Endothelial cell of umbilical vein (primary cell): ENCODE data around the gene NOTCH1. TPM values are rescaled to one million over a fixed set of nuclear protein-coding genes. Genes with fewer than 3 reads are reported as not detected.

Source experiments
- BruUV-seq: library from RNA; stranded (reverse); fragments of 400-500 nt; replicated peaks from 2 replicates; lab custom pipeline; 2021; lab: Mats Ljungman, UMichigan
- CTCF ChIA-PET: fragments of 300-600, 350-600 bp; sonication (Branson Sonifier 250); formaldehyde crosslinking; loops from one replicate; lab custom pipeline; 2021; ENCODE audit warnings: antibody characterized with exemption, inconsistent platforms; lab: Charles Lee
- POLR2A ChIA-PET: fragments of 300-600, 350-600 bp; sonication (Branson Sonifier 250); formaldehyde crosslinking; loops from one replicate; lab custom pipeline; 2021; ENCODE audit warnings: antibody characterized with exemption, inconsistent platforms; lab: Charles Lee
- DNase-seq: peaks from one replicate; pipeline ENCODE4 v3.0.0-alpha.2; 2011; ENCODE audit warnings: low read depth, low spot score
- FAIRE-seq: peaks from 2 replicates; lab custom pipeline; 2011; peaks lifted over from hg19 to GRCh38; lab: Jason Lieb, UNC
- H2AFZ ChIP-seq: 2 replicates; pipeline ENCODE4 v1.6.0; 2012; ENCODE audit warnings: low read depth, low read length, control low read depth, inconsistent platforms
- H3K27ac ChIP-seq: 2 replicates; pipeline ENCODE4 v1.5.1; 2011; ENCODE audit warnings: low read depth, mild to moderate bottlenecking, control low read depth, low read length, moderate library complexity; ENCODE audit not compliant: insufficient read depth
- H3K27me3 ChIP-seq, 2 experiments: 2 replicates each; pipeline versions ENCODE4 v1.6.0 to v1.6.1; 2011; ENCODE audit warnings: low read length in 2 of 2, mixed read lengths in 1 of 2; ENCODE audit not compliant: control insufficient read depth in 2 of 2, insufficient read depth in 2 of 2
- H3K36me3 ChIP-seq, 2 experiments: 2 replicates in 1 of 2; 3 replicates in 1 of 2; pipeline ENCODE4 v1.5.1; 2011; ENCODE audit warnings: low read length in 2 of 2, mild to moderate bottlenecking in 1 of 2, moderate library complexity in 1 of 2; ENCODE audit not compliant: control insufficient read depth in 2 of 2, insufficient read depth in 2 of 2; ENCODE audit errors: extremely low read depth in 1 of 2
- H3K4me1 ChIP-seq: 3 replicates; pipeline ENCODE4 v1.5.1; 2011; ENCODE audit warnings: mild to moderate bottlenecking, low read length; ENCODE audit not compliant: control insufficient read depth, insufficient read depth; ENCODE audit errors: extremely low read depth
- H3K4me2 ChIP-seq: 2 replicates; pipeline ENCODE4 v1.6.1; 2011; ENCODE audit warnings: low read length, control low read depth, mixed read lengths; ENCODE audit not compliant: insufficient read depth
- H3K4me3 ChIP-seq, 3 experiments: fragments of 200-600 bp in 1 of 3; sonication (generic), shearing (Covaris generic) in 1 of 3; replicated peaks in 1 of 3; 2 replicates each; pipeline ENCODE4 v1.5.1; 2011 to 2016; ENCODE audit warnings: control low read depth in 3 of 3, low read length in 3 of 3, mild to moderate bottlenecking in 2 of 3, inconsistent platforms in 1 of 3, low read depth in 1 of 3, moderate library complexity in 1 of 3; ENCODE audit not compliant: insufficient read depth in 1 of 3
- H3K79me2 ChIP-seq: 2 replicates; pipeline ENCODE4 v1.6.0; 2012; ENCODE audit warnings: low read length, inconsistent platforms; ENCODE audit not compliant: control insufficient read depth, insufficient read depth
- H3K9ac ChIP-seq: replicated peaks from 2 replicates; pipeline ENCODE3; 2011; ENCODE audit warnings: low read length, control low read depth; ENCODE audit not compliant: insufficient read depth; ENCODE audit errors: extremely low read depth
- H3K9me1 ChIP-seq: replicated peaks from 3 replicates; pipeline ENCODE4 v1.6.0; 2011; ENCODE audit warnings: mild to moderate bottlenecking, low read length; ENCODE audit not compliant: control insufficient read depth, insufficient read depth; ENCODE audit errors: extremely low read depth
- H3K9me3 ChIP-seq: replicated peaks from 2 replicates; pipeline ENCODE4 v1.5.1; 2012; ENCODE audit warnings: low read length, inconsistent platforms; ENCODE audit not compliant: control insufficient read depth, insufficient read depth
- H4K20me1 ChIP-seq: replicated peaks from 2 replicates; pipeline ENCODE3; 2011; ENCODE audit warnings: mild to moderate bottlenecking, low read length; ENCODE audit not compliant: control insufficient read depth, insufficient read depth; ENCODE audit errors: extremely low read depth
- CTCF ChIP-seq, 2 donors: IDR thresholded peaks; 1 replicate in 1 of 2; 2 replicates in 1 of 2; pipeline ENCODE4 v1.5.1; 2011; ENCODE audit warnings: low read length in 2 of 2, mild to moderate bottlenecking in 2 of 2, moderate library complexity in 2 of 2, control low read depth in 1 of 2, inconsistent platforms in 1 of 2, low read depth in 1 of 2; ENCODE audit not compliant: insufficient read depth in 1 of 2; ENCODE audit errors: extremely low read depth in 1 of 2
- EZH2 ChIP-seq: IDR thresholded peaks from 2 replicates; pipeline ENCODE4 v1.6.1; 2012; ENCODE audit warnings: borderline replicate concordance, low read depth, mild to moderate bottlenecking, moderate library complexity, low read length, inconsistent platforms; ENCODE audit not compliant: severe bottlenecking
- FOS ChIP-seq: IDR thresholded peaks from 2 replicates; pipeline ENCODE4 v1.6.1; 2011; ENCODE audit warnings: mild to moderate bottlenecking, low read length, moderate library complexity, borderline replicate concordance; ENCODE audit not compliant: insufficient read depth
- GATA2 ChIP-seq: IDR thresholded peaks from 2 replicates; pipeline ENCODE4 v1.7.0; 2011; ENCODE audit warnings: low read depth, mild to moderate bottlenecking, moderate library complexity, mixed read lengths, low read length; ENCODE audit not compliant: insufficient read length, insufficient read depth
- JUN ChIP-seq: IDR thresholded peaks from 2 replicates; pipeline ENCODE4 v1.6.1; 2011; ENCODE audit warnings: borderline replicate concordance, low read depth; ENCODE audit not compliant: insufficient read length, insufficient read depth
- MYC ChIP-seq: IDR thresholded peaks from one replicate; pipeline ENCODE4 v1.6.1; 2011; ENCODE audit warnings: mild to moderate bottlenecking, low read depth, low read length
- POLR2A ChIP-seq: IDR thresholded peaks from 2 replicates; pipeline ENCODE4 v1.6.1; 2012; ENCODE audit warnings: low read depth, mild to moderate bottlenecking, control low read depth, low read length
- POLR2AphosphoS5 ChIP-seq: IDR thresholded peaks from 2 replicates; pipeline ENCODE4 v1.6.1; 2012; ENCODE audit warnings: low read depth, mild to moderate bottlenecking, control low read depth, low read length, moderate library complexity; ENCODE audit not compliant: insufficient read depth
- dilution Hi-C: fragments of 300-500 bp; cut with MboI; formaldehyde crosslinking; loops from one replicate; pipeline ENCODE4 v1.15.0; 2019; ENCODE audit warnings: low sequenced_read_pairs; ENCODE audit not compliant: extremely low pct_ligation_motif_present
- intact Hi-C: fragments of 100-400 bp; cut with micrococcal nuclease; formaldehyde crosslinking; loops from one replicate; pipeline ENCODE4 v1.10.0; 2022
- polyA plus RNA-seq, 4 experiments: library from polyadenylated mRNA; depleted of rRNA in 3 of 4; stranded (reverse) in 3 of 4; unstranded in 1 of 4; fragments of >200 nt; gene quantifications; 2 replicates each; pipeline versions ENCODE4 v1.2.1 to v1.2.3, GENCODE V29; 2011 to 2012; ENCODE audit warnings: missing spikeins in 1 of 4
- total RNA-seq: library from RNA; stranded (reverse); gene quantifications from 2 replicates; pipeline ENCODE4 v1.2.3, GENCODE V29; 2021
- TF ChIP-seq, protein P1 (sequence below): IDR thresholded peaks from 2 replicates; pipeline ENCODE4 v1.6.1; 2011; ENCODE audit not compliant: insufficient read depth, insufficient read length

Gene NOTCH1
- total and polyA plus RNA-seq, 2 donors (not counting 3 experiments of a cell fraction or from before 2014, with no cell fraction given): 31.7 to 153 TPM

GRCh38 chr9:136584401-136584932 is 38.6 kb upstream of the NOTCH1 start:
- FAIRE-seq: no peak
- no TSS peak for BruUV-seq
- Histone ChIP-seq H3K27me3 (no peaks in the 10 kb centered on the region), H3K36me3 (no peaks in the 10 kb centered on the region), H3K4me2 (no peak overlapping the region), H3K79me2 (no peaks in the 10 kb centered on the region), H3K4me1 (peaks cover 14% of the 10 kb centered on the region), H3K9me3 (no peaks in the 10 kb centered on the region), H4K20me1 (no peaks in the 10 kb centered on the region), H2AFZ (no peak overlapping the region), H3K4me3 (no peak overlapping the region), H3K9me1 (no peaks in the 10 kb centered on the region), H3K27ac (no peak overlapping the region), H3K9ac (no peak overlapping the region)
- no peak for DNase-seq
- ChIA-PET CTCF (no interaction called here), POLR2A (no interaction called here)
- no peak for TF ChIP-seq MYC
- TF ChIP-seq POLR2A: no peak
- TF ChIP-seq JUN: no peak
- TF ChIP-seq CTCF (IDR thresholded peaks at IDR 0.05; ENCODE audit: extremely low read depth in 1 of 2, insufficient read depth in 1 of 2, low read depth in 1 of 2, low read length in 2 of 2): no peak
- no peak for TF ChIP-seq FOS
- TF ChIP-seq EZH2: no peak
- TF ChIP-seq, protein P1, sequence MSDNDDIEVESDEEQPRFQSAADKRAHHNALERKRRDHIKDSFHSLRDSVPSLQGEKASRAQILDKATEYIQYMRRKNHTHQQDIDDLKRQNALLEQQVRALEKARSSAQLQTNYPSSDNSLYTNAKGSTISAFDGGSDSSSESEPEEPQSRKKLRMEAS: no peak
- no peak for TF ChIP-seq POLR2AphosphoS5
- TF ChIP-seq GATA2: no peak
- intact Hi-C loops: no loop called here
- dilution Hi-C loops: no loop called here
